Fibroblast of the aortic adventitia (primary cell): ENCODE measurements around the gene ATE1. TPM values are rescaled to one million over a fixed set of nuclear protein-coding genes. Genes with fewer than 3 reads are reported as not detected.
"Not testable (repeated sequence)": the region's sequence is repeated elsewhere in the genome, so short reads cannot be mapped to it uniquely, and the experiment has no call there.

Experiments
- DNase-seq: peaks from one replicate; pipeline ENCODE4 v3.0.0-alpha.2; 2010; ENCODE audit warnings: low read depth
- H3K4me3 ChIP-seq: 2 replicates; pipeline ENCODE4 v1.5.1; 2011; ENCODE audit warnings: low read depth, mild to moderate bottlenecking, control low read depth, low read length, moderate library complexity
- total RNA-seq: library from RNA; depleted of rRNA; stranded (reverse); fragments of >200 nt; gene quantifications from 2 replicates; pipeline ENCODE4 v1.2.3, GENCODE V29; 2012; ENCODE audit warnings: low replicate concordance
- TF ChIP-seq, protein P1 (sequence below): IDR thresholded peaks from 2 replicates; pipeline ENCODE4 v1.5.1; 2011; ENCODE audit warnings: mild to moderate bottlenecking, low read length, control low read depth, inconsistent platforms; ENCODE audit not compliant: insufficient read depth

The ATE1 gene
- total RNA-seq, 1 donor, result 39.9 TPM

DNA sequence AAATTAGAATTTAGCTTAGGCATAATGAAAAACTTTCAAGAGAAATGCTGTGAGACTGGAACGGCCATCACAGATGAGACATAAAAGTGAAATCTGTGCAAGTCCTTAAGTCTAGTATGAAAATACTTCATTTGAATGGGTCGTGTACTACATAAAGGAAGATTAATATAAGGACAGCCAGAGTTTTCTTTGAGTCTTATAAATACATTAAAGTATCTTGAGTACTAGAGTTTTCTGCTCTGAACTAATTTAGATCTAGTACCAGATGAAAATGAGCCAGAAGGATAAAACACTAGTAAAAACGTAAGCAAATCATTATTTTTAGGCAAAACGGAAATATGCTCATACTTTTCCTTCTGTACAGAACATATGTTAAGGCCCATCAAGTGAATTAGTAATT is 93.1 kb downstream of the ATE1 start:
- TF ChIP-seq, protein P1, sequence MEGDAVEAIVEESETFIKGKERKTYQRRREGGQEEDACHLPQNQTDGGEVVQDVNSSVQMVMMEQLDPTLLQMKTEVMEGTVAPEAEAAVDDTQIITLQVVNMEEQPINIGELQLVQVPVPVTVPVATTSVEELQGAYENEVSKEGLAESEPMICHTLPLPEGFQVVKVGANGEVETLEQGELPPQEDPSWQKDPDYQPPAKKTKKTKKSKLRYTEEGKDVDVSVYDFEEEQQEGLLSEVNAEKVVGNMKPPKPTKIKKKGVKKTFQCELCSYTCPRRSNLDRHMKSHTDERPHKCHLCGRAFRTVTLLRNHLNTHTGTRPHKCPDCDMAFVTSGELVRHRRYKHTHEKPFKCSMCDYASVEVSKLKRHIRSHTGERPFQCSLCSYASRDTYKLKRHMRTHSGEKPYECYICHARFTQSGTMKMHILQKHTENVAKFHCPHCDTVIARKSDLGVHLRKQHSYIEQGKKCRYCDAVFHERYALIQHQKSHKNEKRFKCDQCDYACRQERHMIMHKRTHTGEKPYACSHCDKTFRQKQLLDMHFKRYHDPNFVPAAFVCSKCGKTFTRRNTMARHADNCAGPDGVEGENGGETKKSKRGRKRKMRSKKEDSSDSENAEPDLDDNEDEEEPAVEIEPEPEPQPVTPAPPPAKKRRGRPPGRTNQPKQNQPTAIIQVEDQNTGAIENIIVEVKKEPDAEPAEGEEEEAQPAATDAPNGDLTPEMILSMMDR, result no peak
- no peak overlapping the region for H3K4me3 ChIP-seq
- no peak for DNase-seq

DNA sequence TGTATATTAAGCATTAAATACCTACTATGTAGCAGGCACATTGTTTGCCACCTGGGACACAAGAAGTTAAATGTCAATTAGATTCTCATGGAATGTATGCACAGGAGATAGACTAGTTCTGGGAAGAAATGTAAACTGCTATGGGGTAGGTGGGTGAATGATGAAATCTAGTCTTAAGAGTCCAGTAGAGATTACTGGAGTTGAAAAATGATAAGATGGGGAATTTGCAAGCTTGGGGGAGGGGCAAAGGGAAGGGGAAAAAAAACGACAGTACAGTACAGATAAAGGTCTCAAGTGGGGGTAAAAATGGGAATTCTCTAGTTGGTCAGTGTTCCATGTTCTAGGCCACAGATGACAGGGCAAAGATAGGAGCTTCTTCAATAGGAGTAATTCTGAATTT is 94.4 kb downstream of the ATE1 start:
- H3K4me3 ChIP-seq, result no peak overlapping the region
- TF ChIP-seq, protein P1, result no peak
- peak; percentile 18 for DNase-seq

DNA sequence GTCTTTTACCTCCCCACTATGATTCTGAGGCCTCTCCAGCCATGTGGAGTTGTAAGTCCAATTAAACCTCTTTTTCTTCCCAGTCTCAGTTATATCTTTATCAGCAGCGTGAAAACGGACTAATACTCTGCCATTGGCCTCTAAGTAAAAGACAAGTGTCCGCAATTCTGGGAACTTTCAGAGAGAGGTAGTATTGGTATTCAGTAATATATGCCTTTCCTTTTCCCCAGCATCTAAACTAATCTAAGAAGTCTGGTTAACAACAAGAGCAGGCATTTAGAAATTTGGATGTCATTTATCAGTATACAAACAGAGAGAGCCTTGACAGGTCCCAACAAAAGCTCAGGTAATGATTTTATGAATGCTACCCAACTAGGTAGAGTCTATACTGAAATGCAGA is 95.2 kb downstream of the ATE1 start:
- TF ChIP-seq, protein P1, result no peak
- no peak for DNase-seq
- no peak overlapping the region for H3K4me3 ChIP-seq

DNA sequence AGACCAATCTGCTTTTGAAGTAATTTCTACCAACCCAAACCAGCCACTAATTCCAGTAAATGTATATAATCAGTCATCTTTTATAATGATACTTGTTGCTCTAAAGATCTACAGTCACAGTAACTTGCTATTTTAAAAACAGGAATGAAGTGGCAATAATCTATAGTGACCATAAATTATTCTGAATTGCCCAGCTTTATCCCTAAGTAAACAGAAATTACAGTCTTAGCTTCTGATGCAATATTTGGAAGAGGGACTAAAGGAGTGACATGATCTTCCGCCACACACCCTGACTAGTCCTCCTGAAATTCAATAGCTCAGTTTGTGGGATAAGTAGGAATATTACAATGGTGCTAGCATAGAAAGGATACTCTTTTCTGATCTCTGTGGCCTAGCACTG is 96.1 kb downstream of the ATE1 start:
- H3K4me3 ChIP-seq, result no peak overlapping the region
- TF ChIP-seq, protein P1, result no peak
- DNase-seq, result peak; percentile 11

DNA sequence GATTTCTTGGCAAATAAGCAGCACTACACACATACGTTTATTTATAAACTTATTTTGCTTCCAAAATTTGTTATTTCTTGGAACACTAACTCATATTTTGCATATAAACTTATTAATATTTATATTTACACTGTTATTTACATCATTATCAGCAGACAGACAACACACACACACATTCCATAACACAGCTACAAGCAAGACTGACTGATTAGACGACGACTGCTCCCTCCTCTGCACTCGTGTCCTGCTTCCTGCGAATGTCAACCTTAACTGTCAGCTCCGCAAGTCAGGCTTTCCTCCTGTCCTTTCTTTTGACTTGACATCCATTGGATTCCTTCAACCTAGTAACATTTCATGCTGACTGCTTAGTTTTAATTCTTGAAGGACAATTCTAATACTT is 96.6 kb downstream of the ATE1 start:
- no peak overlapping the region for H3K4me3 ChIP-seq
- TF ChIP-seq, protein P1, result no peak
- no peak for DNase-seq

DNA sequence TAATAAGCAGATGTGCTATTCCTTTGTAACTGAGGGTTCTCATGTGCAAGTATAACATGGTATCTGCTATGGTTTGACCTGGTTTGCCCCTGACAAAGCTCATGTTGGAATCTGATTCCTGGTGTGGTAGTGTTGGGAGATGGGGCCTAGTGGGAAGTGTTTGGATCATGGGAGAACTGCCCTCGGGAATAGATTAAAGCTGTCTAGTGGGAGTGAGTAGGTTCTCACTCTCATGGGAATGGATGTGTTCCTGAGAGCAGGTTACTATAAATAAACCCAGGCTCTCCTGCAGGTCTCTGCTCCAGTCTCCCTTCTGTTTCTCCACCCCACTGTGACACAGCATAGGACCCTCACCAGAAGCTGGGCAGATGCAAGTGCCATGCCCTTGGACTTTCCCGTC is 97.7 kb downstream of the ATE1 start:
- DNase-seq, result no peak
- no peak overlapping the region for H3K4me3 ChIP-seq
- TF ChIP-seq, protein P1, result no peak

DNA sequence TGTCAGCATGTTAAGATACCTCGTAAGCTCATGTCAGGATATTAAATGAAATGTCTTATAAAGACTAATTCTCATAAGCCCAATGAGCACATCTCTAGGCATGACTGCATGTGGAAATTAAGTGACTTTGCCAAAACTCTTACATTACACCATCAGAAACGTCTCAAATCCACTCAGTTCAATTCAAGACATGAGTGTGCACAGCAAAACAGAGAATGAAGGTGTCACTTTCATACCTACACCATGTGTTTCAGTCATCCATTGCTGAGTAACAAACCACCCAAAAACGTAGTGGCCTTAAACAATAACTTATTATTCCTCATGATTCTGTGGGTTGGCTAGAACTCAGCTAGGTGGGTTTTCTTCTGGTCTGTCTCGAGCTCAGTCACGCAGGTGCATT is 99.8 kb downstream of the ATE1 start:
- TF ChIP-seq, protein P1, result no peak
- DNase-seq, result no peak

DNA sequence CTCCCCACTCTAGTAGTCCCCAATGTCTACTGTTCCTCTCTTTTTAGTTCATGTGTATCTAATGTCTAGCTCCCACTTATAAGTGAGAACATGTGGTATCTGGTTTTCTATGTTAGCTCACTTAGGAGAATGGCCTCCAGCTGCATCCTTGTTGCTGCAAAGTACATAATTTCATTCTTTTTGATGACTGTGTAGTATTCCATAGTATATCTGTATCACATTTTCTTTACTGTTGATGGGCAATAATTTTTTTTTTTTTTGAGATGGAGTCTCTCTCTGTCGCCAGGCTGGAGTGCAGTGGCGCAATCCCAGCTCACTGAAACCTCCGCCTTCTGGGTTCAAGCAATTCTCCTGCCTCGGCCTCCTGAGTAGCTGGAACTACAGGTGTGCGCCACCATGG is 101.1 kb downstream of the ATE1 start:
- not testable (repeated sequence) for DNase-seq

More for the DNA sequence above, 99.8 kb downstream of the ATE1 start:
- no peak overlapping the region for H3K4me3 ChIP-seq

More for the DNA sequence above, 101.1 kb downstream of the ATE1 start:
- H3K4me3 ChIP-seq, result not testable (repeated sequence)
